GM19328 (cell line): ENCODE results near the gene TNFRSF6B.
A peak's percentile ranks its signal among the peaks of the same experiment; 100 is the strongest.
"Not testable (repeated sequence)": the region's sequence is repeated elsewhere in the genome, so short reads cannot be mapped to it uniquely, and the experiment has no call there.

ENCODE experiments used
- ATAC-seq: cut with Tn5 transposase; IDR thresholded peaks from one replicate; pipeline ENCODE4 v1.9.1; 2021; ENCODE audit warnings: mild to moderate bottlenecking, moderate library complexity; ENCODE audit not compliant: unreplicated experiment

TNFRSF6B gene

GRCh38 chr20:63706027-63706695 lies 9.7 kb downstream of the TNFRSF6B start:
- ATAC-seq: no peak

DNA sequence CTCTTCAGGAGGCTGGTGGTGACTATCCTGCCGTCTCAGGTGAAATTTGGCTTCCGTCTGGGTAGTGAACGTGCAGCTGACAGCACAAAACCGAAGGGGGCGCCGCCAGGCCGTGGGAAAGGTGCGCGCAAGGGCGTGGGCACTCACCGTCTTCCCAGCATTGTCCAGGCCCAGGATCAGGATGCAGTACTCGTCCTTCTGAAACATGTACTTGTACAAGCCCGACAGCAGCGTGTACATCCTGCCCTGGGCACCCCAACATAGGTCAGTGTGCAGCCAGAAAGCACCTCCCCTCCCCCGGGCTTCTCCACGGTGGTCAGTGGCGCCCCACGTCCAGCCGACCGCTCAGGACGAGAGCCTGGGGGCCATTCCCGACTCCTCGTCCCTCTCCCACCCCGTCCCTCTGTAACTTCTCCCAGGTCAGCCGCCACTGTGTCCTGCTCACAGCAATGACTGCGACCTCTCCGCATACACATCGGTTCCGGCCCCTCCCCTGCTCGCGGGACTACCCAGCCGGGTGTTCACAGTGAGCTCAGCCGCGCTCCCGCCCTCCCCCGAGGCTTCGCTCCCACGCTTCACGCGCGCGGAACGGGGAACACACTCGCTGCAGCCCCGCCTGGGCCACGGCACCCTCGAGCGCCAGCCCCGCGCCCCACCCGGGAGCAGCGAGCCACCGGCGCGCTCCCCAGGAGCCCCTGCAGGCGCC lies 10.6 kb downstream of the TNFRSF6B start:
- ATAC-seq: no peak

DNA sequence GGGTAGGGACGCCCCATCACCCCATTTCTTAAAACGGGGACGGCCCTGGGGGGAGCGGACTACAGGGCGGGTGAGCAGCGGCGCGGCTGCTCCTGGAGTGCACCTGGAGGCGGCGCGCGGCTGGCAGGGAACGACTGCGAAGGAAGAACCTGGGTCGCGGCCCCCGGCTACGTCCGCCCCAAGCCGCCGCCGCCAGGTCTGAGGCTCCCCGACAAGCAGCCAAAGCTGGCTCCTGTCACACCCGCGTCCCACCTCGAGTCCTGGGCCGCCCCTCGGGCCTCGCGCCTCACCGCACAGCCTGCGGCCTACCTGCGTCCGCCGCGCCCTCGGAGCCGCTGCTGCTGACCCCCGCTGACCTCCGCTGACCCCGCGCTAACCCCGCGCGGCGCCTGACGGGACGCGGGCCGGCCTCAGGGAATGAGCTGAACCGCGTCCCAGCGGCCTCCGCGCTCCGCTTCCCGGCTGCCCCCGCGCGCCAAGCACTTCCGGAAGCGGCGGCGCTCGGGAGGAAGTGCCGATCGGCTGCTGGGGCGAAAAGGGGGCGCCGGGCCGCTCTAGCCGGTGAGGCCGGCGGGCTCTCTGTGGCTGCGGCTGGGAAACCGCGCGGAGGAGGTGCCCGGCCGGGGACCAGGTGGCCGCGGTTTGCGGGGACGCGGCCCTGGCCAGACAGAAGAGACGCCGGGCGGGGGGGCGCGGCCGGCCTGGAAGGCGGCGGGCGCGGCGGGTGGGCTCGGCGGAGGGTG lies 11.3 kb downstream of the TNFRSF6B start, which contains the start of the genes ARFRP1 and ZGPAT:
Gene ARFRP1, minus strand, starts transcription at position 419 of the 743 bp plus-strand sequence. CDS start 885 bp downstream, outside the sequence.
Gene ZGPAT, plus strand, starts transcription at position 482 of the 743 bp plus-strand sequence. CDS start 542 bp downstream, outside the sequence.
- ATAC-seq: peak; percentile 68

DNA sequence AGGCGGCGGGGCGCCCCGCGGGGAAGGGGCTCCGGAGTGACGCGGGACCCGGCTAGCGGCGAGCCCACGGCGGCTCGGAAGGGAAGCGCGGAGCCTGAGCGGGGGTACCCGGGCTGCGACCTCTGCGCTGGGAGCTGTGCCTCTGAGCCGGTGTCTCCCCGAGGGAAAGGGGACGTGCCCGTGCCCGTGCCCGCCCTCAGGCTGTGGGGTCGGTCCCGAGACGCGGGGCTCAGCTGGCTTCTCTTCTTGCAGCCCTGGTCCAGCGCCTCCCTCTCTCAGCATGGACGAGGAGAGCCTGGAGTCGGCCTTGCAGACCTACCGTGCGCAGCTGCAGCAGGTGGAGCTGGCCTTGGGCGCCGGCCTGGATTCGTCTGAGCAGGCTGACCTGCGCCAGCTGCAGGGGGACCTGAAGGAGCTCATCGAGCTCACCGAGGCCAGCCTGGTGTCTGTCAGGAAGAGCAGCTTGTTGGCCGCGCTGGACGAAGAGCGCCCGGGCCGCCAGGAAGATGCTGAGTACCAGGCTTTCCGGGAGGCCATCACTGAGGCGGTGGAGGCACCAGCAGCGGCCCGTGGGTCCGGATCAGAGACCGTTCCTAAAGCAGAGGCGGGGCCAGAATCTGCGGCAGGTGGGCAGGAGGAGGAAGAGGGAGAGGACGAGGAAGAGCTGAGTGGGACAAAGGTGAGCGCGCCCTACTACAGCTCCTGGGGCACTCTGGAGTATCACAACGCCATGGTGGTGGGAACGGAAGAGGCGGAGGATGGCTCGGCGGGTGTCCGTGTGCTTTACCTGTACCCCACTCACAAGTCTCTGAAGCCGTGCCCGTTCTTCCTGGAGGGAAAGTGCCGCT lies 12.1 kb downstream of the TNFRSF6B start:
- ATAC-seq: peak; percentile 7

GRCh38 chr20:63709149-63709527 lies 12.7 kb downstream of the TNFRSF6B start:
- ATAC-seq: no peak

- no peak for ATAC-seq
These were observed 14.7 kb downstream of the TNFRSF6B start for GRCh38 chr20:63711085-63711645.

GRCh38 chr20:63712191-63712590 lies 15.7 kb downstream of the TNFRSF6B start:
- no peak for ATAC-seq

DNA sequence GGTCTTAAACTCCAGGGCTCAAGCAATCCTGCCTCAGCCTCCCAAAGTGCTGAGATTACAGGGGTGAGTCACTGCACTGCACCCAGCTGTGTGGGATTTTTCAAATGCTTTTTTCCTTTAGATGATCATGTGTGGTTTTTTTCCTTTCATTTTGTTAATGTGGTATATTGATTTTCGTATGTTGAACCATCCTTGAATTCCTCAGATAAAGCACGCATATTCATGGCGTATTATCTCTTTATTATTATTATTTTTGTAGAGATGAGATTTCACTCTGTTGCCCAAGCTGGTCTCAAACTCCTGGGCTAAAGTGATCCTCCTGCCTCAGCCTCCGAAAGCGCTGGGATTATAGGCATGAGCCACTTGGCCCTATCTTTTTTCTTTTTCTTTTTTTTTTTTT lies 18.4 kb downstream of the TNFRSF6B start:
- ATAC-seq: no peak

DNA sequence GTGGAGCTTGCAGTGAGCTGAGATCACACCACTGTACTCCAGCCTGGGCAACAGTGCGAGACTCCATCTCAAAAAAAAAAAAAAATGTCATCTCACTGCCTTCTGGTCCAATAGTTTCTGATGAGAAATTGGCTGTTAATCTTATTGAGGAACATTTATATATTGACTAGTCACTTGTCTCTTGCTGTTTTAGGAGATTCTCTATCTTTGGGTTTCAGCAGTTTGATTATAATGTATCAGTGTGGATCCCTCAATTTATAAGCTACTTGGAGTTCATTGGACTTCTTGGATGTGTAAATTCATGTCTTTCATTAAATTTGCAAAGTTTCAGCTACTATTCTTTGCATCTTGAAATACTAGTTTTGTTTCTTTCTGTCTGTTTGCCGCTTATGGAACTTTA lies 22.5 kb downstream of the TNFRSF6B start:
- no peak for ATAC-seq

GRCh38 chr20:63722967-63723622 lies 26.6 kb downstream of the TNFRSF6B start:
- not testable (repeated sequence) for ATAC-seq

GRCh38 chr20:63730189-63730733 lies 33.8 kb downstream of the TNFRSF6B start:
- ATAC-seq: not testable (repeated sequence)

DNA sequence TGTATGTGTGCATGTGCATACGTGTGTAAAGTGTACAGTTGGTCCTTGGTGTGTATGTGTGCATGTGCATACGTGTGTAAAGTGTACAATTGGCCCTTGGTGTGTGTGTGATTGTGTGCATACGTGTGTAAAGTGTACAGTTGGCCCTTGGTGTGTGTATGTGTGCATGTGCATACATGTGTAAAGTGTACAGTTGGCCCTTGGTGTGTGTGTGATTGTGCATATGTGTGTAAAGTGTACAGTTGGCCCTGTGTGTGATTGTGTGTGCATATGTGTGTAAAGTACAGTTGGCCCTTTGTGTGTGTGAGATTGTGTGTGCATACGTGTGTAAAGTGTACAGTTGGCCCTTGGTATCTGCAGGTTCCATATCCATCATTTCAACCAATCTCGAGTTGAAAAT lies 35.0 kb downstream of the TNFRSF6B start:
- ATAC-seq: no peak

GRCh38 chr20:63732118-63733095 lies 36.0 kb downstream of the TNFRSF6B start:
- ATAC-seq: no peak

GRCh38 chr20:63733117-63733516 lies 36.7 kb downstream of the TNFRSF6B start:
- ATAC-seq: no peak

GRCh38 chr20:63733579-63734081 lies 37.2 kb downstream of the TNFRSF6B start:
- ATAC-seq: no peak

GRCh38 chr20:63734111-63734945 lies 37.9 kb downstream of the TNFRSF6B start:
- no peak for ATAC-seq
